HEK293T (cell line): ENCODE data around the gene CAPN5.

Source experiments
- CTCF ChIA-PET: fragments of 350-600 bp; formaldehyde crosslinking; extraction: SDS; loops from one replicate; lab custom pipeline; 2021; ENCODE audit warnings: antibody characterized with exemption, inconsistent platforms; lab: Yijun Ruan, JAX
- POLR2A ChIA-PET: fragments of 350-600 bp; formaldehyde crosslinking; extraction: SDS; loops from one replicate; lab custom pipeline; 2020; ENCODE audit warnings: antibody characterized with exemption, inconsistent platforms; lab: Yijun Ruan, JAX
- DNase-seq: peaks from one replicate; pipeline ENCODE4 v3.0.0; 2012; ENCODE audit warnings: mixed read lengths; ENCODE audit errors: extremely low spot score
- ARNT ChIP-seq: fragments of 450-650 bp; IDR thresholded peaks from 2 replicates; pipeline ENCODE4 v1.6.1; 2017; ENCODE audit warnings: mild to moderate bottlenecking
- BHLHE40 ChIP-seq: fragments of 450-650 bp; IDR thresholded peaks from 2 replicates; pipeline ENCODE4 v1.6.1; 2016; ENCODE audit warnings: mild to moderate bottlenecking, moderate library complexity, borderline replicate concordance
- CTBP1 ChIP-seq: fragments of 450-650 bp; IDR thresholded peaks from 2 replicates; pipeline ENCODE4 v1.6.1; 2016; ENCODE audit warnings: borderline replicate concordance
- ELF4 ChIP-seq: fragments of 450-650 bp; IDR thresholded peaks from 2 replicates; pipeline ENCODE4 v1.6.1; 2017; ENCODE audit warnings: antibody characterized with exemption
- FOXA1 ChIP-seq: fragments of 450-650 bp; IDR thresholded peaks from 2 replicates; pipeline ENCODE4 v1.6.1; 2016; ENCODE audit warnings: mild to moderate bottlenecking
- FOXK2 ChIP-seq: fragments of 450-650 bp; IDR thresholded peaks from 2 replicates; pipeline ENCODE4 v1.6.1; 2016; ENCODE audit warnings: mild to moderate bottlenecking
- FOXM1 ChIP-seq: fragments of 450-650 bp; IDR thresholded peaks from 2 replicates; pipeline ENCODE4 v1.6.1; 2017; ENCODE audit warnings: mild to moderate bottlenecking, borderline replicate concordance
- HDGF ChIP-seq: fragments of 450-650 bp; IDR thresholded peaks from 2 replicates; pipeline ENCODE4 v1.6.1; 2017; ENCODE audit warnings: antibody characterized with exemption, borderline replicate concordance
- L3MBTL2 ChIP-seq: fragments of 450-650 bp; conservative IDR thresholded peaks from 2 replicates; pipeline ENCODE4 v1.6.1; 2016; ENCODE audit warnings: mild to moderate bottlenecking
- LEF1 ChIP-seq: fragments of 450-650 bp; IDR thresholded peaks from 2 replicates; pipeline ENCODE4 v1.6.1; 2017; ENCODE audit warnings: mild to moderate bottlenecking, borderline replicate concordance
- NFRKB ChIP-seq: fragments of 450-650 bp; IDR thresholded peaks from 2 replicates; pipeline ENCODE4 v1.6.1; 2016; ENCODE audit warnings: mild to moderate bottlenecking, moderate library complexity
- PKNOX1 ChIP-seq: fragments of 450-650 bp; IDR thresholded peaks from 2 replicates; pipeline ENCODE4 v1.6.1; 2016
- SP1 ChIP-seq: fragments of 450-650 bp; IDR thresholded peaks from 2 replicates; pipeline ENCODE4 v1.6.1; 2017
- SUZ12 ChIP-seq: fragments of 450-650 bp; IDR thresholded peaks from 2 replicates; pipeline ENCODE4 v1.6.1; 2016; ENCODE audit warnings: mild to moderate bottlenecking
- TARDBP ChIP-seq: fragments of 450-650 bp; IDR thresholded peaks from 2 replicates; pipeline ENCODE4 v1.6.1; 2016
- ZNF384 ChIP-seq: fragments of 450-650 bp; IDR thresholded peaks from 2 replicates; pipeline ENCODE4 v1.6.1; 2016

The CAPN5 gene

GRCh38 chr11:77069969-77070582 is 3.3 kb downstream of the CAPN5 start:
- CTCF ChIA-PET: interaction anchor here (1.0 kb wide), 1 partner anchor 21 kb away, joined by 5 read pairs; no protein-coding TSS in a partner anchor
- POLR2A ChIA-PET: no interaction called here
- DNase-seq: no peak
- TF ChIP-seq FOXK2 (no peak), SP1 (no peak), FOXM1 (no peak), BHLHE40 (no peak), FOXA1 (no peak), CTBP1 (no peak), ELF4 (no peak), ARNT (no peak), LEF1 (no peak), HDGF (no peak), PKNOX1 (no peak), SUZ12 (no peak), ZNF384 (no peak), TARDBP (no peak), NFRKB (no peak), L3MBTL2 (no peak)

- ChIA-PET CTCF (no interaction called here), POLR2A (no interaction called here)
- DNase-seq: no peak
- TF ChIP-seq HDGF: no peak
- TF ChIP-seq SP1: no peak
- TF ChIP-seq PKNOX1: no peak
These were observed 4.3 kb downstream of the CAPN5 start for GRCh38 chr11:77071077-77071476.

GRCh38 chr11:77071671-77072605 is 5.2 kb downstream of the CAPN5 start:
- CTCF ChIA-PET: no interaction called here
- TF ChIP-seq SP1 (no peak), ELF4 (no peak), ARNT (no peak), L3MBTL2 (no peak), PKNOX1 (no peak), FOXA1 (no peak), NFRKB (no peak), CTBP1 (no peak), SUZ12 (no peak), FOXM1 (no peak), FOXK2 (no peak), ZNF384 (no peak), BHLHE40 (no peak), HDGF (no peak)
- DNase-seq: no peak
- POLR2A ChIA-PET: no interaction called here

GRCh38 chr11:77072851-77073327 is 6.1 kb downstream of the CAPN5 start:
- TF ChIP-seq TARDBP: no peak
- TF ChIP-seq FOXK2: no peak
- TF ChIP-seq PKNOX1: no peak
- TF ChIP-seq SUZ12: no peak
- no peak for TF ChIP-seq BHLHE40
- no peak for TF ChIP-seq FOXA1
- TF ChIP-seq SP1: no peak
- TF ChIP-seq ZNF384: no peak
- no peak for TF ChIP-seq LEF1
- TF ChIP-seq L3MBTL2: no peak
- no peak for TF ChIP-seq ELF4
- TF ChIP-seq HDGF: no peak
- TF ChIP-seq CTBP1: no peak
- no peak for TF ChIP-seq NFRKB
- no peak for TF ChIP-seq ARNT
- DNase-seq: no peak
- ChIA-PET POLR2A (no interaction called here), CTCF (interaction anchor here (1.2 kb wide), 1 partner anchor 18 kb away, joined by 3 read pairs; no protein-coding TSS in a partner anchor)

- POLR2A ChIA-PET: no interaction called here
- CTCF ChIA-PET: interaction anchor here (1.2 kb wide), 1 partner anchor 18 kb away, joined by 3 read pairs; no protein-coding TSS in a partner anchor
- DNase-seq: no peak
- TF ChIP-seq BHLHE40 (no peak), SUZ12 (no peak), ZNF384 (no peak), FOXA1 (no peak), FOXM1 (no peak), L3MBTL2 (no peak), FOXK2 (no peak), TARDBP (no peak), NFRKB (no peak), SP1 (no peak), ELF4 (no peak), PKNOX1 (no peak), CTBP1 (no peak)
These were observed 6.7 kb downstream of the CAPN5 start for GRCh38 chr11:77073328-77074001.
